Thymus (tissue), 14 donors: ENCODE measurements around the gene CCDC17. TPM values are rescaled to one million over a fixed set of nuclear protein-coding genes. Genes with fewer than 3 reads are reported as not detected.

ENCODE experiments used
- DNase-seq, 9 donors: peaks; one replicate each; pipeline ENCODE4 v3.0.0-alpha.2; 2013; ENCODE audit warnings: low spot score in 9 of 9, low read depth in 6 of 9, missing footprints in 1 of 9
- H3K27ac ChIP-seq, 2 donors: one replicate each; pipeline ENCODE4 v1.5.1; 2013; ENCODE audit warnings: control low read depth in 1 of 2, low read depth in 1 of 2, low read length in 1 of 2, mild to moderate bottlenecking in 1 of 2, moderate library complexity in 1 of 2
- H3K27me3 ChIP-seq, 2 donors: one replicate each; pipeline ENCODE4 v1.5.1; 2013; ENCODE audit warnings: low read length in 1 of 2; ENCODE audit not compliant: control insufficient read depth in 2 of 2, insufficient read depth in 1 of 2
- H3K36me3 ChIP-seq, 2 donors: one replicate each; pipeline ENCODE4 v1.5.1; 2013; ENCODE audit warnings: low read length in 1 of 2, mild to moderate bottlenecking in 1 of 2, moderate library complexity in 1 of 2; ENCODE audit not compliant: control insufficient read depth in 2 of 2, insufficient read depth in 2 of 2
- H3K4me1 ChIP-seq, 2 donors: one replicate each; pipeline ENCODE4 v1.5.1; 2013; ENCODE audit warnings: low read length in 2 of 2; ENCODE audit not compliant: control insufficient read depth in 2 of 2, insufficient read depth in 2 of 2
- H3K4me3 ChIP-seq, 2 donors: one replicate each; pipeline ENCODE4 v1.5.1; 2013; ENCODE audit warnings: low read length in 2 of 2, control low read depth in 1 of 2, mild to moderate bottlenecking in 1 of 2
- H3K9me3 ChIP-seq, 2 donors: one replicate each; pipeline ENCODE4 v1.5.1; 2013; ENCODE audit warnings: low read length in 1 of 2, mild to moderate bottlenecking in 1 of 2; ENCODE audit not compliant: control insufficient read depth in 2 of 2, insufficient read depth in 1 of 2
- WGBS: extraction: QIAGEN DNeasy Blood & Tissue Kit; methylation state at CpG from one replicate; pipeline ENCODE4 v1.1.7; 2013; 5-methylcytosine and 5-hydroxymethylcytosine counted together
- long read RNA-seq, 10 donors: transcript quantifications; one replicate each; lab custom pipeline, GENCODE V29; 2026
- polyA plus RNA-seq: library from polyadenylated mRNA; stranded (reverse); fragments of 200-250 nt; gene quantifications from one replicate; pipeline ENCODE4 v1.2.3, GENCODE V29; 2013
- total RNA-seq: library from RNA; stranded (reverse); fragments of 120-200 nt; gene quantifications from one replicate; pipeline ENCODE4 v1.2.4, GENCODE V29; 2013
- donor health status: healthy.

Gene CCDC17
- 0.90 TPM for total RNA-seq
- 3.4 TPM for polyA plus RNA-seq
- long read RNA-seq, donor 1: 0 reads
- long read RNA-seq, donor 2: 0 reads
- long read RNA-seq, donor 3: 0 reads
- long read RNA-seq, donor 4: 0 reads
- long read RNA-seq, donor 5: 0 reads
- long read RNA-seq, donor 6: 0 reads
- long read RNA-seq, donor 7: 0 reads
- long read RNA-seq, donor 8: 0 reads
- long read RNA-seq, donor 9: 0 reads
- long read RNA-seq, donor 10: 0 reads

DNA sequence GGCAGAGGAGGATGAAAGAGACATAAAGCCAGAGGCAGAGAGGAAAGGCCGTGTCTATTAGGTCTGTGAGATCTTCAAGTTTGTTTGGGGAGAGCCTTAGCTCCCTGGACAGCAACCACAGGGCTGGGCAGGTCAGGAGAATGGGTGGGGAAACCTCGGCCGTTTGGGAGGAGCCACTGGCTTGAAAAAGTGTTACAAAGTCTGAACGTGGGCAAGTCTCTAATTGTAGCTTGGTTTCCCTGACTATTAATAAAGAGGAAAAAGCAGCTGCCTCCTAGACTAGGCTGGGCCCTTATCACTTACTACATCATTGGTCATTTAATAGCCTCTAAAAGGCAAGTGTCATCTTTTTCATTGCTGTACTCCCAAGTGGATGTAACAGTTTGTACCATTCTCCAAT, at the start of gene CCDC17:
TSS of gene CCDC17 (minus strand) at position 83 of the 400 bp plus-strand sequence. CDS start 145 bp downstream, outside the sequence.
- WGBS: 64% methylated on average over 4 of the region's 4 CpGs
- Histone ChIP-seq H3K27me3 (no peaks in the 10 kb centered on the region), H3K36me3 (peaks cover 66 to 67% of the 10 kb centered on the region in 2 donors), H3K4me3 (no peak within 1 kb of the TSS), H3K4me1 (no peaks in the 10 kb centered on the region), H3K9me3 (no peaks in the 10 kb centered on the region), H3K27ac (peak within 1 kb of the TSS in 1 of 2 donors; percentile 27)
- no peak for DNase-seq

- no peak overlapping the region for H3K27ac ChIP-seq
- no peaks in the 10 kb centered on the region for H3K27me3 ChIP-seq
- H3K9me3 ChIP-seq: peaks cover 0 to under 1% of the 10 kb centered on the region in 2 donors
- 95% methylated on average over 6 of the region's 6 CpGs for WGBS
- H3K4me3 ChIP-seq: no peak overlapping the region
- DNase-seq: no peak
- H3K36me3 ChIP-seq: peaks cover 0 to 17% of the 10 kb centered on the region in 2 donors
- no peaks in the 10 kb centered on the region for H3K4me1 ChIP-seq
Measured at GRCh38 chr1:45669859-45670655, 46.2 kb upstream of the CCDC17 start.

GRCh38 chr1:45669379-45669778, 45.5 kb upstream of the CCDC17 start:
- no peak overlapping the region for H3K27ac ChIP-seq
- 91% methylated on average over 1 of the region's 1 CpG for WGBS
- peaks cover 0 to 3% of the 10 kb centered on the region in 2 donors for H3K9me3 ChIP-seq
- H3K4me1 ChIP-seq: no peaks in the 10 kb centered on the region
- H3K27me3 ChIP-seq: no peaks in the 10 kb centered on the region
- H3K36me3 ChIP-seq: peaks cover 0 to 13% of the 10 kb centered on the region in 2 donors
- no peak for DNase-seq
- no peak overlapping the region for H3K4me3 ChIP-seq

DNA sequence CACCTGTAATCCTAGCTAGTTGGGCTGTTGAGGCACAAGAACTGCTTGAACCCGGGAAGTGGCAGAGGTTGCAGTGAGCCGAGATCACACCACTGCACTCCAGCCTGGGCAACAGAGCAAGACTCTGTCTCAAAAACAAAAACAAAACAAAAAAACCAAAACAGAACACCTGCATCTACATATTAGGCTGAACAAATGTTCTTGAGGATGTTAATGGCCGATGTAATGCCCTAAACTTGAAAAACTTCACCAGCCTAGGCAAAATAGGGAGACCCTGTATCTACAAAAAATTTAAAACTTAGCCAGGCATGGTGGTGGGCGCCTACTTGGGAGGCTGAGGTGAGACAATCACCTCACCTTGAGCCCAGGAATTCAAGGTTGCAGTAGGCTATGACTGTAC, 44.7 kb upstream of the CCDC17 start:
- no peaks in the 10 kb centered on the region for H3K27me3 ChIP-seq
- no peak overlapping the region for H3K4me3 ChIP-seq
- H3K9me3 ChIP-seq: peaks cover 0 to 3% of the 10 kb centered on the region in 2 donors
- 98% methylated on average over 4 of the region's 4 CpGs for WGBS
- no peak for DNase-seq
- H3K36me3 ChIP-seq: peaks cover 0 to 10% of the 10 kb centered on the region in 2 donors
- H3K4me1 ChIP-seq: no peaks in the 10 kb centered on the region
- H3K27ac ChIP-seq: no peak overlapping the region

GRCh38 chr1:45667321-45668111, 43.7 kb upstream of the CCDC17 start:
- Histone ChIP-seq H3K9me3 (peaks cover 0 to 3% of the 10 kb centered on the region in 2 donors), H3K27ac (no peak overlapping the region), H3K4me3 (no peak overlapping the region), H3K36me3 (peaks cover 0 to 4% of the 10 kb centered on the region in 2 donors), H3K27me3 (no peaks in the 10 kb centered on the region), H3K4me1 (no peaks in the 10 kb centered on the region)
- WGBS: 98% methylated on average over 8 of the region's 8 CpGs
- DNase-seq: no peak

DNA sequence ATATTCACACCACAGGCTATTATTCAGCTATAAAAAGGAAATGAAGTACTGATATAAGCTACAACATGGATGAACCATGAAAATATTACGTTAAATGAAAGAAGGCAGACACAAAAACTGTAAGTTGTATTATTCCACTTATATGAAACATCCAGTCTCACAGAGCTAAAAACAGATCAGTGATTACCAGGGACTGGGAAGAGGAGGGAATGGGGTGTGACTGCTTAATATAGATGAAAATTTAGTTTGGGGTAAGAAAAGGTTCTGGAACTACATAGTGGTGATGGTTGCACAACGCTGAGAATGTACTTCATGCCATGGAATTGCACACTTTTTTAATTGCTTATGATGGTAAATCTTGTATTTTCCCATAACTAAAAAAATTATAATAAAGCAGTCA, 43.0 kb upstream of the CCDC17 start:
- Histone ChIP-seq H3K36me3 (peaks cover 0 to 3% of the 10 kb centered on the region in 2 donors), H3K9me3 (peaks cover 0 to 3% of the 10 kb centered on the region in 2 donors), H3K27ac (no peak overlapping the region), H3K27me3 (no peaks in the 10 kb centered on the region), H3K4me3 (no peak overlapping the region), H3K4me1 (no peaks in the 10 kb centered on the region)
- no peak for DNase-seq
- WGBS: 99% methylated on average over 2 of the region's 2 CpGs

DNA sequence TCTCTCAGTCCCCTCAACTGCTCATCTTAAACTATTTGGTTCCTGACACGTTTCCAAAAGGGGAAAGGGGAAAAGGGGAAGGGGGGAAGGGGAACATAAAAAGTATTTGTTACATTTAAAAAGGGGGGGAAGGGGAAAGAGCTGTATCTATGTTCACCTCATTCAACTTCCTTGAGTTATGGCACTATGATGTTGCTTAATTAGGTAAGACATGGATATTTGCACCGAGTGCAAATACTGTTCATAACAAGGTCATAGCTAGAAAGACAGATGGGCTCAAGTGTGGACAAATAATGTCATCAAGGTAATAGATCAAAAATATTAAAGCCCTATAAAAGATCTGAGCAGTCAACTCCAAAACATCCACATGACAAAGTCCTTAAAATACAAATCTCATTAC, 36.5 kb upstream of the CCDC17 start:
- Histone ChIP-seq H3K36me3 (peaks cover 35 to 55% of the 10 kb centered on the region in 2 donors), H3K4me3 (no peak overlapping the region), H3K27me3 (no peaks in the 10 kb centered on the region), H3K9me3 (peaks cover 0 to 3% of the 10 kb centered on the region in 2 donors), H3K4me1 (no peaks in the 10 kb centered on the region), H3K27ac (no peak overlapping the region)
- no peak for DNase-seq
- WGBS: 94% methylated on average over 2 of the region's 2 CpGs

- no peaks in the 10 kb centered on the region for H3K27me3 ChIP-seq
- H3K4me3 ChIP-seq: no peak overlapping the region
- WGBS: 98% methylated on average over 2 of the region's 2 CpGs
- H3K4me1 ChIP-seq: no peaks in the 10 kb centered on the region
- no peaks in the 10 kb centered on the region for H3K9me3 ChIP-seq
- no peak for DNase-seq
- peaks cover 43 to 65% of the 10 kb centered on the region in 2 donors for H3K36me3 ChIP-seq
- H3K27ac ChIP-seq: no peak overlapping the region
Measured at GRCh38 chr1:45659222-45659621, 35.4 kb upstream of the CCDC17 start.

DNA sequence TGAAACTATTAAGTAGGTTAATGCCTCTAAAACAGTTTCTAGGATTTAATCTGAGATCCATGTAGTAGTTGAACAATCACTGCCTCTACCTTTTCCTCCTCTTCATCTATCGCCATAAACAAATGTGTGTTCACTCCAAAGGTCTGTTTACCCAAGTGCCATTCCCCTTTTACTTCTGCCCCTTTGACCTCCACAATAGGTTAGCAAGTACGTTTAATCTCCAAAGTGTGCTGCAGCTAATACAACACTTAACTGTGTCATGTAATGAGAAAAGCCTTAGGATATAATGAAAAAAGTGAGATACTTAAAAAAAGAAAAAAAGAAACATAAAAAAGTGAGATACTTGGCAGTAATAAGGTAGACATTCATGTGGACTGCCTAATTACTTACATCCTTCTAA, 34.3 kb upstream of the CCDC17 start:
- H3K27me3 ChIP-seq: no peaks in the 10 kb centered on the region
- 98% methylated on average over 2 of the region's 2 CpGs for WGBS
- DNase-seq: no peak
- H3K36me3 ChIP-seq: peaks cover 43 to 70% of the 10 kb centered on the region in 2 donors
- H3K9me3 ChIP-seq: no peaks in the 10 kb centered on the region
- H3K4me1 ChIP-seq: no peaks in the 10 kb centered on the region
- no peak overlapping the region for H3K4me3 ChIP-seq
- H3K27ac ChIP-seq: no peak overlapping the region
